SK-N-SH treated with all-trans-retinoic acid at 6 μM for 48 hours (cell line): ENCODE measurements around the gene PLEKHG2.

ENCODE experiments used
- ARNTL ChIP-seq: fragments of 450-650 bp; formaldehyde crosslinking; IDR thresholded peaks from 2 replicates; pipeline ENCODE4 v1.5.0; 2020; ENCODE audit warnings: low read depth, mild to moderate bottlenecking, moderate library complexity, borderline replicate concordance
- OSR1 ChIP-seq: fragments of 250-450 bp; sonication (Bioruptor Pico); IDR thresholded peaks from 2 replicates; pipeline ENCODE4 v1.8.0; 2022; ENCODE audit warnings: moderate library complexity, mild to moderate bottlenecking, inconsistent platforms
- SNAI2 ChIP-seq: fragments of 250-450 bp; sonication (Bioruptor Pico); IDR thresholded peaks from 2 replicates; pipeline ENCODE4 v1.5.0; 2020; ENCODE audit warnings: mild to moderate bottlenecking, moderate library complexity
- TSHZ2 ChIP-seq: fragments of 250-450 bp; sonication (Bioruptor Pico); IDR thresholded peaks from 2 replicates; pipeline ENCODE4 v1.5.0; 2020; ENCODE audit warnings: mild to moderate bottlenecking, moderate library complexity
- ZNF565 ChIP-seq: fragments of 450-650 bp; formaldehyde crosslinking; conservative IDR thresholded peaks from 2 replicates; pipeline ENCODE4 v1.5.0; 2020; ENCODE audit warnings: low read depth, mild to moderate bottlenecking, moderate library complexity

- TF ChIP-seq ARNTL (CRISPR knock-in tag) (no peak), OSR1 (no peak), TSHZ2 (CRISPR knock-in tag) (no peak), ZNF565 (CRISPR knock-in tag) (no peak), SNAI2 (CRISPR knock-in tag) (no peak)
Observed at GRCh38 chr19:39390751-39391437, 21.6 kb upstream of the PLEKHG2 start, which contains the start of the genes MED29 and PAF1.
